GM18907 (cell line): ENCODE data around the gene PARD6G.

Experiments
- ATAC-seq: cut with Tn5 transposase; IDR thresholded peaks from one replicate; pipeline ENCODE4 v1.9.1; 2021; ENCODE audit warnings: mild to moderate bottlenecking, moderate library complexity; ENCODE audit not compliant: unreplicated experiment

PARD6G gene

DNA sequence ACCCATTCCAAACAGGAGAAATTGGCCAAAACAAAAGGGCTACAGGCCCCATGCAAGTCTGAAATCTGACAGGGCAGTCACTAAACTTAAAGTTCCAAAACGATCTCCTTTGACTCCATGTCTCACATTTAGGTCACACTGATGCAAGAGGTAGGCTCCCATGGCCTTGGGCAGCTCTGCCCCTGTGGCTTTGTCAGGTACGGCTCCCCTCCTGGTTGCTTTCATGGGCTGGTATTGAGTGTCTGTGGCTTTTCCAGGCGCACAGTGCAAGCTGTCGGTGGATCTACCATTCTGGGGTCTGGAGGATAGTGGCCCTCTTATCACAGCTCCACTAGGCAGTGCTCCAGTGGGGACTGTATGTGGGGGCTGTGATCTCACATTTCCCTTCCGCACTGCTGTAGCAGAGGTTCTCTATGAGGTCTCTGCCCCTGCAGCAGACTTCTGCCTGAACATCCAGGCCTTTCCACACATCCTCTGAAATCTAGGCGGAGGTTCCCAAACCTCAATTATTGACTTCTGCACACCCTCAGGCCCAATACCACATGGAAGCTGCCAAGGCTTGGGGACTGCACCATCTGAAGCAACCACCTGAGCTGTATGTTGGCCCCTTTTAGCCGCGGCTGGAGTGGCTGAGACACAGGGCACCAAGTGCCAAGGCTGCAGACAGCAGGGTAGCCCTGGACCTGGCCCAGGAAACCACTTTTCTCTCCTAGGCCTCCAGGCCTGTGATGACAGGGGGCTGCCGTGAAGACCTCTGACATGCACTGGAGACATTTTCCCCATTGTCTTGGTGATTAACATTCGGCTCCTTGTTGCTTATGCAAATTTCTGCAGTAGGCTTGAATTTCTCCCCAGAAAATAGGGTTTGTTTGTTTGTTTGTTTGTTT is 28.7 kb downstream of the PARD6G start:
- no peak for ATAC-seq

DNA sequence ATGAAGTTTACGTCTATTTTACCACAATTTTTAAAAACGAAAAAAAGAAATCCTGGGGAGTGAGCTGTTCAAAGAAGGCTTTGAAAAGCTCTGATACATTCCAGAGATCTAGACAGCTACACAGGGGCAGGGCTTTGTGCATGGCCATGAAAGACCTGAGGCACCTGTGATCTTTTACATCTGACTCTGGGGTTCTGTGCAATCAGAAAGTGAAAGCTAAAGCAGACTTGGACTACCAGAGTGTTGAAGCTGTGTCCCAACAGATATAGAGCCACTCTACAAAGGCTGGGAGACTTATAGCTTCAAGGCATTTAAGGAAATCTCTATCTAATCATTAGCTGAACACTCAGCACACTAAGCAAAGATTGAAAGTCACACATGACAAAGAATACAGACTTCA is 34.1 kb downstream of the PARD6G start:
- ATAC-seq: peak; percentile 72

DNA sequence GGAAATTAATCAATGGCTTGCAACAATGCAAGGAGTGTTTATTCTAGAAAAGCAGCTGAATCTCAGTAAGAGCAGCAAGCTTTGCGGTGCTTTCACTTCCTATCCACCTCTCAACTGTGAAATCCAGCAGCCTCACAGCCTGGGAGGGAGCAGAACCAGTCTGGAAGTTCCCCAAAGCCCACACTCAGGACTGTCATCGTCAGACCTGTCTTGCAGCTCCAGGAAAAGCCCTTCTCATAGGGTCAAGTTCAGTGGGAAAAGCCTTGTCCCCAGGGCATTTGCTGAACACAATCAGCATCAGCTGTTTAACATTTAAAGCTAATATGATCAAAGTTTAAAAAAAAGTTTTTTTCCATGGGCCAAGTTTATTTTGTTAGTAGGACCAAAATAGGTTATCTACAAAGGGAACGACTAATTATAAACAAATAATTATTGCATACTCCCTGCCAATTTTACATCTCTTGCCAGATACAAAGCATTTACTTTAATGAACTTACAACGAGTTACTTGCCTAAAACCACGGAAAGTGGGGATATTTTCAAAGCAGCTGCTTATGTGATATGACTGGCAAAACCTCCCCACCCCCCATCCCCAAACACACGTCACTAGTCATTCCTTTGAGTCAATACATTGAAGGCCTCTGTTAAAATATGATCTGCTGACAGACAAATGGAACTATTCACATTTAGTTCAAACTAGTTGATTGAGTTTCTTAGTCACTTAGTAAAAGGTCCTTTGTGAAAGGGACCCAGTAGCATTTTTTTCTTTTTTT is 36.8 kb downstream of the PARD6G start:
- peak; percentile 81 for ATAC-seq

DNA sequence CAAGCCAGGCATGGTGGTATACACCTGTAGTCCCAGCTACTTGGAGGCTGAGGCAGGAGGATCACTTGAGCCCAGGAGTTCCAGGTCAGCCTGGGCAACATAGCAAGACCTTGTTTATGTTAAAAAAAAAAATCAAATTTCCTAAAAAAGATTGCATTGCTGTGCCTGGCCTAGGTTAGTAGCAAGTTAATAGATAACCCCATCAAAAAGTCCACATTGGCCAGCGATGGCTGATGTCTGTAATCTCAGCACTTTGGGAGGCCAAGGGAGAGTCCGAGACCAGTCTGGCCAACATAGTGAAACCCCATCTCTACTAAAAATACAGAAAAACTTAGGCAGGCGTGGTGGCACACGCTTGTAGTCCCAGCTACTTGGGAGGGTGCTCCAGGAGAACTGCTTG is 38.7 kb downstream of the PARD6G start:
- no peak for ATAC-seq

DNA sequence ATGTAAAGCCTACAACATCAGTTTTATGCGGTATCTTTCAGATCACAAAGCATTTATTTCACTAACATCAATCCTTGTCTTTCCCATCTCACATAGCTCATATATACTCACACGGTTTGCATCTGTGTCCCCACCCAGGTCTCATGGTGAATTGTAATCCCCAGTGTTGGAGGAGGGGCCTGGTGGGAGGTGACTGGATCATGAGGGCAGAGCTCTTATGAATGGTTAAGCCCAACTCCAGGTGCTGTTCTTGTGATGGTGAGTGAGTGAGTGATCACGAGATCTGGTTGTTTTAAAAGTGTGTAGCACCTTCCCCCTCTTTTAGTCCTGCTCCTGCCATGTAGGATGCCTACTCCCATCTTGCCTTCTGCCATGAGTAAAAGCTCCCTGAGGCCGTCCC is 42.0 kb downstream of the PARD6G start:
- ATAC-seq: no peak

DNA sequence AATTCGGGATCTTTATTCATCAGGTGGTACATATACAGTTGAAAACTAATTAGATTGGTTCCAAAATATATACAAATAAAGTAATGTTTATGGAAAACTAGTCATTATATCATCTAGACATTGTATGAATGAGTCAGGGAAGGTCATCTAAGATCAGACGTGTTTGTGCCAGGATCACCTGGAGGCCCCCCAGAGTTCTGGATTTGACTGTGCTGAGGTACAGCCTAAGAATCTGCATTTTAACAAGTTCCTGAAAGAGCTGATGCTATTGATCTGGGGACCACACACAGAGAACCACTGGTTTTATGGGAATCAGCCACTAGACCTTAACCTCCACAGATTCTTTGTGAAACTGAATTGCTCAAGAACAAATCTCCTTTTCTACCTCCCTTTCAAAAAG is 43.2 kb downstream of the PARD6G start:
- no peak for ATAC-seq

DNA sequence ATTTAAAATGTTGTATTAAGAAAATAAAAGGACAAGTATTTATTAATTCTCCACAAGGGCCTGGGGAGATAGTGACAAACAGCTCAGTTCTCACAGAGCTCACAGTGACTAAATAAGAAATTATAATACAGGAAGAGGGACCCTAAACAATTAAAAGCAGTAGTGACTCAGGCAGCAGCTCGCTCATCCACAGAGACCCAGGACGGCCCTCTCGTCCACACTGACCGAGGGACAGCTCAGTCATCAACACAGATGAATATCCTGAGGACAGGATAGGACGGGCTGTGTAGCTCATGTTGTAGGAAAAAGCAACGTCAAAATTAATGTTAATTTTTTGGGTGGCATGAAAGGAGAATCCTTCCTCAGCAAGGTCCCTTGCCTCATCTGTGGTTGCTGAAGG is 44.1 kb downstream of the PARD6G start:
- ATAC-seq: no peak

DNA sequence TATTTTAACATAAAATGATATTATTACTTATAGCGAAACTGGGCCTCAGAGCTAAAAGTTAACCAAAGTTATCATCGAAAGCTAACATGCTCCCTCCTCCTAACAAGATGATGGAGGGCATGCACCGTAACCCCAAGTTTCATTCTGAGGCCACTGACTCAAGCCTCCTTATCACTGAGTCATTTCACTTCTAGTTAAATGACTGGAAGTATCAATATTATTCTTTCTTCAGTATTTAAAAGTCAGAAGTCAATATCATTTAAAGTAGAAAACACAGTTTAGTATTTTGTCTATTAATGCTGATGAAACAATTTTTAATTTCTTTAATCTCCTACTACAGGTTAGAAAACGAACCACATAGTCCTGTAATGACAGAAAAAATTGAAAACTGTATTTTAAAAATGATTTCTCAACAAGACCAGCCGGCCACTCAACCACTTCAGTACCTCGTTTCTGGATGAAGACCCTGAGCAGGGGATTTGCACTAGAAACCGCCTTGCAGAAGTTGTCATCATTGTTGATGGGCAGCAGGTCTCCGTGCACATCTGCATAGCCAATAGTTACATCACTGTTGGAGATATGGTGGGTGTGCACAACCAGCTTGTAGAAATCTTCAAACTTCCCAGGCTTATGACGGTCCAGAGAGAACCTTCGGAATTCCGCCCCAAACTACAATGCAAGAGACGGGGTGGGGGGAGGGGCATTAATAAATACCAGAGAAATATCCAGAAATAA is 44.9 kb downstream of the PARD6G start:
- peak; percentile 89 for ATAC-seq

DNA sequence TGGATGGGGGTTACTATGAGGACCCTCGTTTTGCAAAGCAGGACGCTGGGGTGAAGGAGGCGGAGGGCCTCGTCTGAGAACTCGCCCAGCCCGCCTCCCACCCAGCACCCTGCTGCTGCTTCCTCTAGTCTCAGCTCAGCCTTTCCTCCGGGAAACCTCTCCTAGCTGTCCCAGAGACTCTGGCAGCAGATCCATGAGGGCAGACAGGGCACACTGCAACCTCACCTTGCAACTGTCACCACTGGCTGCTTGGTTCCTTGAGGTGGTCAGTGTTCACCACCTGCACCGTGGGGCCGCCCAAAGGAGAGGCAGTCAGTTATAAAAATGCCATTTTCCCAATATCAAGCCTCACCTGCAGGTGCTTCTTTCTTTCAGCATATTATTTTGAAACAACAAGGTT is 45.6 kb downstream of the PARD6G start:
- ATAC-seq: peak; percentile 20

DNA sequence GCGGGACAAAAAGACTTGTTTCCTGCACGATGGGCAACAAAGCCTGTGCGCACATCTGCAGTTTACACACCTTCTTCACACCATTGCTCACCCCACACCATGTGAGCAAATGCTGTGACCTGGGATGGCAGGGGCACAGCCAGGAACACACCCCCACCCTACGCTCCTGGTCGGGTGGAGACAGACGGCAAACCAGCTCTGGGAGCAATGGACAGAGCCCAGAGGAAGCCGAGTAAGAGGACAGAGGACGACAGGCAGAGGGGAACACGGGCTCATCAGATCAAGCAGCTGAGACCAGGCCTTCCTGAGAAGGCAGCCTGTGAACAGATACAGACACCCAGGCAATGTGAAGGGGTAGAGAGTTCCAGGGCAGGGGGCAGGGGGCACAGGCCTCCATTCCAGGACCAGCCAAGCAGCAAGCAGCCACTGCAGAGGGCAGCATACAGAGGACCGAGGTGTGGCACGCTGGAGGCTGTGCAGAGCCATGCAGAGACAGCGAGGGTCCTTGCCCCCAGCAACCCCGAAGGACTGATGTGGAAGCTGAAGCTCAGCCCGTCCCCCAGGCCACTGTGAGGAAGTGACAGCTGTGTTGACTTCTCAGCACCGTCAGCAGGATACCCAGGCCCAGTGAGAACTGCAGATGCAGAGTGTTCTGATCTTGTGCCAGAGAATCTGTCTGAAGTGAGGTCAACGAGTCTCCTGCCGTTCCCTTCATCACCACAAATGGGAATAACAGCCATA is 46.2 kb downstream of the PARD6G start:
- ATAC-seq: no peak

DNA sequence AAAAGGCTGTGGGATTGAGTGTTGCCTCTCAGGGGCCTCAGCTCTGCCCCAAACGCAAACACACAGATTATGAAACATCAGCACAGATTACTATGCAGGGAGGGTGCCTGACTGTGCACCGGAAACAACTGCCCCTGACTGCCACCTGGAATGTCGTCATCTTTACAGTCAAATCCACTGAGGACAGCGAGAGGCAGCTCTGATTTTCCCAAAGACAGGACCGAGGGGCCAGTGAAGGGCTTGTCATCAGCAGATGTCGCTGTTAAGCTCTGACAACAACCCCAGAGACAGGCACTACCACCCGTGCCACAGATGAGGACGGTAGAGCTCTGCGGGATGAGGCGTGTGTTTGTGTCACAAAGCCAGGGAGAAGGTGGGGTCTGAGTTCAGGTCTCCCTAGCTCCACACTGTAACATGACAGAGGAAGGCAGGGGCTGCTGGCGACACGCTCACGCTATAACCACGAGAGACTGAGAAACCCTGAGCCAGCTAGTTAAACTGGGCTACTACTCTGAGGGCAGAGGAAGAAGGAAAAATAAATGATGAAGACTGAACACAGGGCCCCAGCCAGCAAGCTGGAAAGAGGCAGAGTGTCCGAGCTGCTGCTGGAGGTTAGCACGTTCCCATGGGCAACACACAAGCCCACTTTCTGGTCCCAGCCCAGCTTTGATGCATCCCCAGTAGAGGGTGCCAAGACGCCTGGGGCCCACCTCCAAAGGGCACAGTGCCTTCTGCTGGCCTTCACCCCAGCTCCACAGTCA is 47.0 kb downstream of the PARD6G start:
- no peak for ATAC-seq

DNA sequence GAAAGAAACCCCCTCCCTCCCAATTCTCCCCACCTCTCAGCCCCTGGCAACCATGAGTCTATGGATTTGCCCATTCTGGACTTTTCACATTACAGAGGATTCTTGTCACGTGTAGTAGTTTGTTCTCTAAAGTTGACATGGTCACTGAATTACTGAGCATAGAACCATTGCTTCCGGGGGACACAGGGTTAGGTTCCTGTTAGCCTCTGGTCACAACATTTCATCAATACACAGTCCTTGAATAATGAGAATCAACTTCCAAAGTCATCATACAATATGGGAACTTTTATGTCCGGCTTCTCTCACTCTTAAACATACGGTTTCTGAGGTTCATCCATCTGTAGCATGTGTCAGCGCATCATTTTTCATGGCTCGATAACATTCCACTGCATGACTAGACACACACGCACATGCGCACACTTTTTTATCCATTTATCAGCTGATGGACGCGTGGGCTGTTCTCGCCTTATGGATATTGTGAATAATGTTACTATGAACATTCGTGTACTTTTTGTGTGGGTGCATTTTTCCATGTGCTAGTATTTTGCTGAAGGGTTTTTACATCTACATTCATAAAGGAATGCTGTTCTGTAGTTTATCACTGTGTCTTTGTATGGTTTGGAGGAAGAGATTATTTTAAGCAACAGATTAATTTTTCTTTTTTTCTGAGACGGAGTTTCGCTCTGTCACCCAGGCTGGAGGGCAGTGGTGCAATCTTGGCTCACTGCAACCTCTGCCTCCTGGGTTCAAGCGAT is 48.1 kb downstream of the PARD6G start:
- ATAC-seq: no peak

DNA sequence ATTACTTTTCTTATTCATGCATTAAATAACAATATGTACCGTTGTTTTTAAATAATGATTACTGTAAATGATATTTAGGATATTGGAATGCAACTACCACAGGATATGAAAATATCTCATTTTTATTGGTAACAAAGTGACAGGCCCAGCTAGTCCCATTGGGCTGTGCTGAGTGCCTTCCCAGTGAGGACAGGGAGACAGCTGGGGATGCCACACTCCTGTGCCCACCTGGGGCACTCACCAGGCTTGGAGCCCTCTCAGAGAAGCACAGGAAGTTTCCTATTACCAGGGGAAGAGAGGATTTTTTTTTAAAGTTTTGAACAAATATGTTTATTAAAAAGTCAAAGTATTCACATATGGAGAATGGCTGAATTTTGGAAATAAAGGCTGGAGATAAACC is 48.9 kb downstream of the PARD6G start:
- ATAC-seq: no peak

DNA sequence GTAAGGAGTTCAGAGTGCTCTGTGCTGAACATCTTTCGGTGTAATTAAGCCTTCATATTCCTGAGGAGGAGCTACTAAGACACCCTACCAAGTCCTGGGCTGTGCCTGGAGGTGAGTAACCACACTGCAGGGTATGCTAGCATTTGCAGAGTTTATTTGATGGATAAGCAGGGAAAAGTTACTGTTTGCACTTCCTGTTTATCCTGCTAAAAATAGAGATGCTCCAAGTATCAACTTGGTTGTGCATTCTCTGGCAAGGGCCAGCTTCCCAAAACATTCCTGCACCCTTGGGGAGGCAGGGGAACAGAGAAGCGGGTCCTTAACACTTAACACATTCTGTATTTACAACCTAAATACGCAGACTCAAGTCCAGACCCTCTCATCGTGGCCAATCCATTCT is 49.8 kb downstream of the PARD6G start:
- no peak for ATAC-seq

DNA sequence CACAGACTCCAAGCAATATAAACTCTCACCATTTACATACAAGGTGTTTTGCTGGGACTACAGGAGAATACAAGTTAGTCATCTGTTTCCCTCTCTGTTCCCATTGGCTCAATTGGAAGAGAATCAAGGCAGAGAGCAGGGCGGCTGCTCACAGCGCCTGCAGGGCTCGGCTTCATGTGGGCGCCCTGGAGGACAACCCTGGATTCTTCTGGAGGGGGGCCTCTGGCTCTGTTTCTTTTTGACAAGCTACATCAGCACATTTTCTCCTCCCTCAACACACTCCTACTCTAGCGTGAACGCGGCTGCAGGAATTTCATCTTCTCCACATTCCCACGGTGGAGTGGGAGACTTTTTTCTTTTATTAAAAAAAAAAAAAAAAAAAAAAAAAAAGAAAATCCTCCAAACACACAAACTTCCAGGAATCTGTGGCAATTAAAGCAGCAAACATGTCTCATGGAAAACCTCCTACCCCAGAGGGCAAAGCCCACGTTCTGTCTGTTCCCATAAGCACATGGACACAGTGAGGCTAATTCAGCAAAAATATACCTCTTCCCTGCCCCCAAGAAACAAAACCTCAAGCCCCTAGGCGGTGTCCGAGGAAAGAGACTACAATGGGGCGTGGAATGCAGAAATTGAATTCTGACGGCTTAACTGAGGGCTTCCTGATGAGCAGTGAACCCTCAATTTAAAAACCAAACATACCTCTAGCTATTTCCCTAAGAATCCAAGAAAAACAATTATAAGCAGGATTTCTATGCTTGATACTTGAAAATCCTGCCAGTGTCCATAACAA is 50.6 kb downstream of the PARD6G start:
- ATAC-seq: no peak

DNA sequence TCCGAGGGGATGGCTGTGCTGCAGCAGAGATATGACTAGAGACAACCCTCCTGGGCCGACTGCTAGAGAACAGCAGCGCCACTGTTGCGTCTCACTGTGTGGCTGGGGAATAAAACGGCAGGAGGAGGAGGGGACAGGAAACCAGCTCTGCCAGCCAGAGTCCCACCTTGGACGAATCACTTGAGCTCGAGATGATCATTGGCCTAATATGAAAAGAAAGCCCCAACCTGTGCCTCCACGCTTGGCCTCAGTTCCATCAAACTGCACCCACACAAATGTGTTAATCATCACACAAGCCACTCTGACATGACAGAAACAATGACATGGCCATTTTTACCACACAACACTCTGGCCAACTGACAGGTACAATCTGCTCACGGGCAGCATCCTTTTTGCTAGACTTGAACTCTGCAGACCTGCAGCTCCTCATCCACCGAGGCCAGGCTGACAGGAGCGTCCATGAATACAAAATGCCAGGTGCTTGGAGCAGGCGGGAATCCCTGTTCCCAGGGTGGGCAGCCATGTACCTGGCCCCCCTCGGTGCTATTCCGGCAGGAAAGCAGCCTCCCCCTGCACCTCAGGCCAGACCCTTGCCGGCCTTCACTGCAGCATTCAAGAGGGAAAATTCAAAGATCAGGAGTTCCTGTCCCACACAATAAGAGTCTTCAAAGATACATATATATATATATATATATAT is 52.3 kb downstream of the PARD6G start:
- ATAC-seq: peak; percentile 88

DNA sequence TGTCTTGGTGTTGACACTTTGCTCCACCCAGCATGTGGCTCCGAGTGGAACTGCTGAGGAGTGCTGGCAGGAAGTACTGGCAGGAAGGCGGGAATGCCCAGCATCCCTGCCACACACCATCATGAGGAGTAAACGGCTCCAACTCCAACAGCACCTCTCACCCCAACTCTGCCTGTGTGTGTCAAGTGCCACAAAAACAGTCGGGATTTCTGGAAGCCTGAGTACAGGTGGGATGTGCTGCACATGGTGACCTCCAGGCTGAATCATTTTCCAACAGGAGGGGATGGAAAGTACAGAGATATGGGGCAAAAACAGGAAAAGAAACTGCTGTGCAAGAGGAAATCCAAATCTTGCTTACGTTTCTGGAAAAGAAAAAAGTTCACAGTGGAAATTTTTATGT is 53.6 kb downstream of the PARD6G start:
- no peak for ATAC-seq
